GM23248 (cell line): ENCODE data around the gene FBP1. TPM values are rescaled to one million over a fixed set of nuclear protein-coding genes. Genes with fewer than 3 reads are reported as not detected.

Source experiments
- DNase-seq: peaks from one replicate; pipeline ENCODE4 v3.0.0-alpha.2; 2015
- H2AFZ ChIP-seq: fragments of 200-600 bp; sonication (generic); 2 replicates; pipeline ENCODE4 v1.6.1; 2016; ENCODE audit warnings: antibody characterized with exemption
- H3F3A ChIP-seq: fragments of 200-600 bp; sonication (generic); 2 replicates; pipeline ENCODE4 v1.6.1; 2016; ENCODE audit warnings: mild to moderate bottlenecking, antibody characterized with exemption, mixed run types; ENCODE audit not compliant: insufficient read depth
- H3K27ac ChIP-seq: fragments of 200-600 bp; sonication (generic); 2 replicates; pipeline ENCODE4 v1.5.1; 2016; ENCODE audit warnings: mild to moderate bottlenecking
- H3K27me3 ChIP-seq: fragments of 200-600 bp; sonication (generic); replicated peaks from 2 replicates; pipeline ENCODE4 v1.6.1; 2016; ENCODE audit warnings: mild to moderate bottlenecking; ENCODE audit not compliant: insufficient read depth
- H3K36me3 ChIP-seq: fragments of 200-600 bp; sonication (generic); 2 replicates; pipeline ENCODE4 v1.6.1; 2016; ENCODE audit warnings: low read depth, mild to moderate bottlenecking
- H3K4me1 ChIP-seq: fragments of 200-600 bp; sonication (generic); 2 replicates; pipeline ENCODE4 v1.6.1; 2016; ENCODE audit warnings: mild to moderate bottlenecking; ENCODE audit not compliant: insufficient read depth
- H3K4me2 ChIP-seq: fragments of 200-600 bp; sonication (generic); one replicate; pipeline ENCODE4 v1.6.1; 2016; ENCODE audit warnings: mild to moderate bottlenecking; ENCODE audit not compliant: unreplicated experiment
- H3K4me3 ChIP-seq: fragments of 200-600 bp; sonication (generic); 2 replicates; pipeline ENCODE4 v1.5.1; 2016; ENCODE audit warnings: mild to moderate bottlenecking
- H3K79me2 ChIP-seq: fragments of 200-600 bp; sonication (generic); 2 replicates; pipeline ENCODE4 v1.6.1; 2016; ENCODE audit warnings: mild to moderate bottlenecking; ENCODE audit not compliant: insufficient read depth
- H3K9ac ChIP-seq: fragments of 200-600 bp; sonication (generic); 2 replicates; pipeline ENCODE4 v1.6.1; 2016; ENCODE audit warnings: mild to moderate bottlenecking
- H3K9me2 ChIP-seq: fragments of 200-600 bp; sonication (generic); 2 replicates; pipeline ENCODE4 v1.6.1; 2016; ENCODE audit warnings: mixed run types, mild to moderate bottlenecking, moderate library complexity; ENCODE audit not compliant: insufficient read depth
- H3K9me3 ChIP-seq: fragments of 200-600 bp; sonication (generic); one replicate; pipeline ENCODE4 v1.6.1; 2017; ENCODE audit warnings: low read depth
- H4K20me1 ChIP-seq: fragments of 200-600 bp; sonication (generic); 2 replicates; pipeline ENCODE4 v1.6.0; 2016; ENCODE audit not compliant: insufficient read depth
- EZH2 ChIP-seq: fragments of 200-600 bp; sonication (generic); IDR thresholded peaks from 2 replicates; pipeline ENCODE4 v1.6.1; 2018; ENCODE audit warnings: antibody characterized with exemption, mild to moderate bottlenecking; ENCODE audit not compliant: insufficient read depth, poor library complexity, severe bottlenecking
- EZH2phosphoT487 ChIP-seq: fragments of 200-600 bp; sonication (generic); IDR thresholded peaks from 2 replicates; pipeline ENCODE4 v1.6.1; 2018; ENCODE audit warnings: antibody characterized with exemption, moderate library complexity, mild to moderate bottlenecking, low read depth; ENCODE audit not compliant: insufficient read depth
- WGBS, 2 experiments: methylation state at CpG; one replicate each; pipeline ENCODE4 v1.1.6; 2015 to 2017; ENCODE audit warnings: low lambda C conversion rate in 2 of 2, low coverage in 1 of 2; ENCODE audit errors: missing lambda C conversion rate in 2 of 2; 5-methylcytosine and 5-hydroxymethylcytosine counted together
- in situ Hi-C: fragments of 300-500 bp; cut with MboI; formaldehyde crosslinking; loops from 2 replicates; pipeline ENCODE4 v1.15.0; 2020
- polyA plus RNA-seq: library from polyadenylated mRNA; unstranded; fragments of >200 nt; fragmentation: Nextera tagmentation; extraction: Ambion mirVana; gene quantifications from 2 replicates; pipeline ENCODE4 v1.2.1, GENCODE V29; 2016
- total RNA-seq: library from RNA; depleted of rRNA; stranded (reverse); fragments of >200 nt; shearing (Covaris generic); gene quantifications from 2 replicates; pipeline ENCODE4 v1.2.3, GENCODE V29; 2014

FBP1 gene
- total and polyA plus RNA-seq, 2 experiments from 2014 or later, result not detected

DNA sequence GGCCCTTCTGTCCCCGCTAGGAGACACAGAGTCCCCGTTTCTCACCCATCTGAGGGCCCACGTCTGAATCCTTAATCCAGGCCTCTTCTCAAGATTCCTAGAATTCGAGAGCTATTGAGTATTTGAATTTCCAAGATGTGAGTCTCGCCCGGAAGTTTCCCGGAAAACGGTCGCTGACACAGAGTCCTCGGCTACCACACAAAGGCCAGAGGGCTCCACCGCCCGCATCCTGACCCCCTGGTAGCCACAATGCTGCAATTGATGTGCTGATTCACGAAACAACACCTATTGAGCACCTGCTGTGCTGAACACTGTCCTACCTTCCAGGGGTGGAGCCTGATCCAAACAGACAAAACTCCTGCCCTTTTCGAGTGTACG, 670 bp upstream of the FBP1 start:
- no peak overlapping the region for H3K27ac ChIP-seq
- H2AFZ ChIP-seq, result peak overlapping the region; percentile 70; the same call in 1 of the 2 replicates
- H3F3A ChIP-seq, result no peaks in the 10 kb centered on the region
- H3K9me3 ChIP-seq, result no peaks in the 10 kb centered on the region
- DNase-seq, result no peak
- H3K9ac ChIP-seq, result no peak overlapping the region
- H3K36me3 ChIP-seq, result no peaks in the 10 kb centered on the region
- 87 to 88% methylated on average over 15 of the region's 15 CpGs for WGBS, 2 experiments
- peaks cover 33% of the 10 kb centered on the region for H3K27me3 ChIP-seq
- H3K4me1 ChIP-seq, result no peaks in the 10 kb centered on the region
- H3K9me2 ChIP-seq, result no peaks in the 10 kb centered on the region
- H4K20me1 ChIP-seq, result no peaks in the 10 kb centered on the region
- H3K79me2 ChIP-seq, result no peaks in the 10 kb centered on the region
- in situ Hi-C loops, result no loop called here
- no peak for TF ChIP-seq EZH2phosphoT487
- TF ChIP-seq EZH2, result no peak
- no peak overlapping the region for H3K4me2 ChIP-seq
- peak overlapping the region; percentile 68 for H3K4me3 ChIP-seq

DNA sequence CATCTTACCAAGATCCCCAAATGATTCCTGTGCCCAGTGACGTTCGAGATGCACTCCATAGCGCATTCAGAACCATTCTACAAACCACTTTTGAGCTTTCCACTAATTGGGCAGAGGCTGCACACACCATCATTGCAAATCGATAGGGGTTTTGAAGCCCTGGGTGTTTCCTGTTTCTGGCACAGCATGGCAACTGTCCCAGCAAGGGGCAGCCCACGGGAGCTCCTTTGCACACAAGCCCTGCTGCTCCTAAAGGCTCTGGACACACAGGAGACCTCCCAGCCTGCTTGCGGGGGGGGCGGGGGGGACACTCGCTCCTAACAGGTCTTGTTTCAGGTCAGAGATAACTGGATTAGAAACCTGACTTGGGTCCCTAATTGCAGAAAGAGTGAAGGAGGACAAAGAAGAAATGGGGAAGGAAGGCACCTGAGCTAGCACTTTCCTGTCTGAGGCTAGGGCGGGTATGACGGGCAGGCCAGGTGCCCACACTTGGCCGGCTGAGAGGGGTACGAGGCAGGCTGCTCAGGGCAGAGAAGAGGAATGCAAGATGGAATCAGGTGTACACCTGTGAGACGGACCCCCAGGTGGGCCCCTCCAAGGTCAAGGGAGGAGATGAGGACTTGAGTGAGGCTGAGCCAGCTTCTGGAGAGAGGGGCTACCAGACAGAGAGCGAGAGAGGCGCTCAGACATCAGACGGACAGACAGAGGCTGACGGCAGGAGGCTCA, 820 bp downstream of the FBP1 start:
- H3K4me3 ChIP-seq, result no peak overlapping the region
- no peak overlapping the region for H3K4me2 ChIP-seq
- H3K9me3 ChIP-seq, result no peaks in the 10 kb centered on the region
- TF ChIP-seq EZH2 (no peak), EZH2phosphoT487 (no peak)
- no peaks in the 10 kb centered on the region for H3F3A ChIP-seq
- DNase-seq, result no peak
- 63 to 69% methylated on average over 17 of the region's 17 CpGs for WGBS, 2 experiments
- H3K36me3 ChIP-seq, result no peaks in the 10 kb centered on the region
- no peaks in the 10 kb centered on the region for H3K79me2 ChIP-seq
- H3K27ac ChIP-seq, result no peak overlapping the region
- H3K27me3 ChIP-seq, result peaks cover 33% of the 10 kb centered on the region
- H2AFZ ChIP-seq, result no peak overlapping the region
- in situ Hi-C loops, result no loop called here
- H3K9ac ChIP-seq, result no peak overlapping the region
- no peaks in the 10 kb centered on the region for H4K20me1 ChIP-seq
- no peaks in the 10 kb centered on the region for H3K9me2 ChIP-seq
- no peaks in the 10 kb centered on the region for H3K4me1 ChIP-seq

DNA sequence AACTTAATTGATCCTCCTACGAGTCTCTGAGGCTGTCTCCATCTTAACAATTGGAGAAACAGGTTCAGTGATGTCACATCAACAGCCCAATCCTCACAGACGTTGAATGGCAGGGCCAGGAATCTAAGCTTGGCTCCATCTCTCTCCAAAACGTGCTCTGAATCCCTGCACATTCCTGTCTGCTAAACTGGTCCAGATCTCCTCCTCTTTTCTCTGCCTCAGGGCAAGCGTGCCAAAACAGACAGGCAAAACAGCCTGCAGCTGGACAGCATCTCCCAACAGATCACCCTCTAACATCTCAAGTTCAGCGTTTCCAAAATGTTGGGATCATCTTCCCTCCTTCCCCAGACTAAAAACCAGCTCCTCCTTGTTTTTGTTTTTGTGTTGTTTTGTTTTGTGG, 6.6 kb downstream of the FBP1 start:
- Histone ChIP-seq H3K9ac (no peak overlapping the region), H3K4me1 (no peaks in the 10 kb centered on the region), H3K9me2 (no peaks in the 10 kb centered on the region), H2AFZ (no peak overlapping the region), H3K27ac (no peak overlapping the region), H3K27me3 (peaks cover 42% of the 10 kb centered on the region), H3K9me3 (no peaks in the 10 kb centered on the region), H3K4me2 (no peak overlapping the region), H3F3A (no peaks in the 10 kb centered on the region), H3K4me3 (no peak overlapping the region), H3K36me3 (no peaks in the 10 kb centered on the region), H3K79me2 (no peaks in the 10 kb centered on the region), H4K20me1 (no peaks in the 10 kb centered on the region)
- peak; percentile 38 for DNase-seq
- TF ChIP-seq EZH2 (no peak), EZH2phosphoT487 (no peak)
- 0 to 3% methylated on average over 5 of the region's 5 CpGs for whole genome bisulfite sequencing, 2 experiments
- in situ Hi-C loops, result no loop called here

DNA sequence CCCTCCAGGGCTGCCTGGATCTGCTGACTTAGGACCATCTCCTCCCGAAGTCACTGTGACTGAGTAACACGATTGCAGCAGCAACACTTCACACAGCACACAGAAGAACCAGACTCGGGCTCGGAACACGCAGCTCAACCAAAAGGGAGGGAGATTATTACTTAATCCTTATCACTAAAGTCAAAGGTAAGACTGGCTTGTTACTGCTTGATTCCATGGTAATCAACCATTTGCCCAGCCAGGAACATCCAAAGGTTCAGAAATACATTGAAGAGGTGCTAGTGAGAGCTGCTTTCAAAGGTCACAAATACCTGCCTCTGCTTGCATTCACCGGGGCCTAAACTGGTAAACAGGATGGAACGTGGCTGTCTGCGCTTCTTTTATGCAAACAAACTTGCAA, 7.7 kb downstream of the FBP1 start:
- Histone ChIP-seq H3K27me3 (peaks cover 35% of the 10 kb centered on the region; the same call in 1 of the 2 replicates), H3K9ac (no peak overlapping the region), H3K4me2 (no peak overlapping the region), H3K4me1 (no peaks in the 10 kb centered on the region), H3F3A (no peaks in the 10 kb centered on the region), H3K9me3 (no peaks in the 10 kb centered on the region), H3K4me3 (no peak overlapping the region), H4K20me1 (no peaks in the 10 kb centered on the region), H3K79me2 (no peaks in the 10 kb centered on the region), H2AFZ (no peak overlapping the region), H3K9me2 (no peaks in the 10 kb centered on the region), H3K36me3 (no peaks in the 10 kb centered on the region), H3K27ac (no peak overlapping the region)
- TF ChIP-seq EZH2phosphoT487 (no peak), EZH2 (no peak)
- in situ Hi-C loops, result no loop called here
- WGBS, 2 experiments, result 63 to 65% methylated on average over 8 of the region's 8 CpGs
- DNase-seq, result no peak

DNA sequence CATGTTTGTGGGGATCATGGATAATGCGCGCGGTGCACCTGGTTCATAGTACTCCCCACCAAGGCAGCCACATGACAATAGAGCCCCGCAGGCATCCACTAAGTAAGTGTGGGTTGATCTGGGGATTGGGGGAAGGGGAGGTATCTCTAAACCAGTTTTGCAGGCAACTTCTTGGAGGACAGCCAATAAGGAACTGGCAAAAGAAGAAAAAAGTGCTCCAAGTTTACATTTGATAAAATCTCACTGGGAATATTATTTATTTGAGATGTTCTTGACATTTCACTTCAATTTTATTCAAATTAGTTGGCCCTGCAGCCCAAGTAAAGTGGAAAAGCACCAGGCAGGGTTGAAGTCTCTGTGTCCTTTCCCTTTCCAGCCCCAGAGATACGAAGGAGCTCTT, 8.5 kb downstream of the FBP1 start:
- WGBS, 2 experiments, result 77 to 79% methylated on average over 5 of the region's 5 CpGs
- H3K4me2 ChIP-seq, result no peak overlapping the region
- H3K4me1 ChIP-seq, result no peaks in the 10 kb centered on the region
- H3K4me3 ChIP-seq, result no peak overlapping the region
- H2AFZ ChIP-seq, result no peak overlapping the region
- H3K79me2 ChIP-seq, result no peaks in the 10 kb centered on the region
- no peaks in the 10 kb centered on the region for H3F3A ChIP-seq
- TF ChIP-seq EZH2phosphoT487, result no peak
- TF ChIP-seq EZH2, result no peak
- in situ Hi-C loops, result no loop called here
- DNase-seq, result no peak
- no peak overlapping the region for H3K9ac ChIP-seq
- no peaks in the 10 kb centered on the region for H3K36me3 ChIP-seq
- H4K20me1 ChIP-seq, result no peaks in the 10 kb centered on the region
- H3K27ac ChIP-seq, result no peak overlapping the region
- peaks cover 30% of the 10 kb centered on the region; the same call in 1 of the 2 replicates for H3K27me3 ChIP-seq
- H3K9me3 ChIP-seq, result no peaks in the 10 kb centered on the region
- no peaks in the 10 kb centered on the region for H3K9me2 ChIP-seq
